HT1080 (cell line): ENCODE data around the gene PEX16. TPM values are rescaled to one million over a fixed set of nuclear protein-coding genes. Genes with fewer than 3 reads are reported as not detected.
A peak's percentile ranks its signal among the peaks of the same experiment; 100 is the strongest.

Experiments
- DNase-seq: peaks from one replicate; pipeline ENCODE4 v3.0.0-alpha.2; 2015; ENCODE audit warnings: low read depth
- total RNA-seq: library from RNA; depleted of rRNA; stranded (reverse); fragments of >200 nt; shearing (Covaris generic); gene quantifications from 2 replicates; pipeline ENCODE4 v1.2.3, GENCODE V29; 2014; rRNA removed

The PEX16 gene
- total RNA-seq, 1 experiment from 2014 or later: 46.0 TPM

- peak; percentile 90 for DNase-seq
Measured at GRCh38 chr11:45879803-45880686, 37.6 kb downstream of the PEX16 start.

- no peak for DNase-seq
Measured at GRCh38 chr11:45877845-45878244, 39.8 kb downstream of the PEX16 start.

- no peak for DNase-seq
Measured at GRCh38 chr11:45877221-45877620, 40.5 kb downstream of the PEX16 start.

GRCh38 chr11:45876401-45876800, 41.3 kb downstream of the PEX16 start:
- DNase-seq: no peak

GRCh38 chr11:45872651-45873356, 44.9 kb downstream of the PEX16 start:
- peak; percentile 95 for DNase-seq

GRCh38 chr11:45871638-45872037, 46.0 kb downstream of the PEX16 start:
- DNase-seq: no peak

GRCh38 chr11:45870706-45871105, 47.0 kb downstream of the PEX16 start:
- DNase-seq: no peak

GRCh38 chr11:45869551-45869950, 48.1 kb downstream of the PEX16 start:
- DNase-seq: no peak

GRCh38 chr11:45864041-45864440, 53.6 kb downstream of the PEX16 start:
- no peak for DNase-seq

- DNase-seq: no peak
Measured at GRCh38 chr11:45860764-45861510, 56.7 kb downstream of the PEX16 start.

- DNase-seq: no peak
Measured at GRCh38 chr11:45860348-45860747, 57.3 kb downstream of the PEX16 start.

Other genes with a start within 250 kb of the PEX16 start
- gene SLC35C1, start 112.7 kb downstream of the PEX16 start, total RNA-seq: 4.9 and 11.7 TPM in 2 replicates
- gene CRY2, start 70.4 kb downstream of the PEX16 start, total RNA-seq: 3.9 and 4.1 TPM in 2 replicates
- 21.2 and 24.0 TPM in 2 replicates for gene MAPK8IP1, start 32.2 kb downstream of the PEX16 start, total RNA-seq
- gene FREY1, start 10.6 kb downstream of the PEX16 start, total RNA-seq: 0.76 and 0.97 TPM in 2 replicates
- gene LARGE2, start 4.8 kb upstream of the PEX16 start, total RNA-seq: 0.23 TPM in 1 of 2 replicates, not detected in the other
- 4.2 and 7.0 TPM in 2 replicates for gene PHF21A, start 203.6 kb upstream of the PEX16 start, total RNA-seq